H9 (cell line): ENCODE results near the gene SLC25A18. TPM values are rescaled to one million over a fixed set of nuclear protein-coding genes. Genes with fewer than 3 reads are reported as not detected.

Source experiments
- DNase-seq: peaks from one replicate; pipeline ENCODE4 v3.0.0-alpha.2; 2017
- H2AFZ ChIP-seq: one replicate; pipeline ENCODE4 v1.6.1; 2013; ENCODE audit warnings: mild to moderate bottlenecking, low read length, control low read depth, moderate library complexity
- H2AK5ac ChIP-seq: 2 replicates; pipeline ENCODE4 v1.6.1; 2013; ENCODE audit warnings: low read length, control low read depth, mixed read lengths; ENCODE audit not compliant: insufficient read length
- H2BK120ac ChIP-seq: one replicate; pipeline ENCODE4 v1.6.1; 2013; ENCODE audit warnings: low read depth, mild to moderate bottlenecking, low read length, control low read depth, inconsistent platforms; ENCODE audit not compliant: poor library complexity, severe bottlenecking
- H2BK12ac ChIP-seq: 2 replicates; pipeline ENCODE4 v1.6.1; 2013; ENCODE audit warnings: low read length, control low read depth, mixed read lengths, low read depth; ENCODE audit not compliant: insufficient read length
- H2BK15ac ChIP-seq: 2 replicates; pipeline ENCODE4 v1.6.1; 2013; ENCODE audit warnings: low read depth, low read length, control low read depth
- H2BK20ac ChIP-seq: one replicate; pipeline ENCODE4 v1.6.1; 2013; ENCODE audit warnings: low read depth, mild to moderate bottlenecking, low read length, control low read depth, inconsistent platforms; ENCODE audit not compliant: poor library complexity, severe bottlenecking
- H2BK5ac ChIP-seq: 2 replicates; pipeline ENCODE4 v1.6.1; 2013; ENCODE audit warnings: low read length, control low read depth, mixed read lengths; ENCODE audit not compliant: insufficient read length
- H3K14ac ChIP-seq: 2 replicates; pipeline ENCODE4 v1.6.1; 2013; ENCODE audit warnings: low read length, control low read depth; ENCODE audit not compliant: insufficient read depth
- H3K18ac ChIP-seq: 2 replicates; pipeline ENCODE4 v1.6.1; 2013; ENCODE audit warnings: low read depth, mild to moderate bottlenecking, mixed read lengths, low read length, control low read depth; ENCODE audit not compliant: insufficient read length
- H3K23ac ChIP-seq: 2 replicates; pipeline ENCODE4 v1.6.1; 2013; ENCODE audit warnings: low read length, control low read depth, mixed read lengths, low read depth; ENCODE audit not compliant: insufficient read length
- H3K23me2 ChIP-seq: 2 replicates; pipeline ENCODE4 v1.6.1; 2013; ENCODE audit warnings: low read depth, mild to moderate bottlenecking, mixed read lengths, low read length, control low read depth; ENCODE audit not compliant: insufficient read length, poor library complexity, severe bottlenecking
- H3K27ac ChIP-seq: 2 replicates; pipeline ENCODE4 v1.5.1; 2013; ENCODE audit warnings: low read length, control low read depth, mixed read lengths, low read depth; ENCODE audit not compliant: insufficient read length
- H3K27me3 ChIP-seq: 2 replicates; pipeline ENCODE4 v1.6.1; 2013; ENCODE audit warnings: low read length, control low read depth, inconsistent platforms; ENCODE audit not compliant: insufficient read depth
- H3K4ac ChIP-seq: 2 replicates; pipeline ENCODE4 v1.6.1; 2013; ENCODE audit warnings: low read depth, mild to moderate bottlenecking, control low read depth, inconsistent platforms, low read length, moderate library complexity
- H3K4me1 ChIP-seq: 2 replicates; pipeline ENCODE4 v1.6.1; 2013; ENCODE audit warnings: low read length, control low read depth, inconsistent platforms; ENCODE audit not compliant: insufficient read depth
- H3K4me2 ChIP-seq: 2 replicates; pipeline ENCODE4 v1.6.1; 2013; ENCODE audit warnings: low read length, control low read depth, mixed read lengths; ENCODE audit not compliant: insufficient read length, insufficient read depth
- H3K56ac ChIP-seq: 2 replicates; pipeline ENCODE4 v1.6.1; 2013; ENCODE audit warnings: low read depth, mild to moderate bottlenecking, mixed read lengths, low read length, control low read depth; ENCODE audit not compliant: insufficient read length
- H3K79me1 ChIP-seq: 2 replicates; pipeline ENCODE4 v1.6.1; 2013; ENCODE audit warnings: low read depth, mild to moderate bottlenecking, moderate library complexity, low read length, control low read depth, inconsistent platforms; ENCODE audit not compliant: insufficient read depth, poor library complexity, severe bottlenecking
- H3K79me2 ChIP-seq: 2 replicates; pipeline ENCODE4 v1.6.1; 2013; ENCODE audit warnings: low read length, control low read depth, inconsistent platforms; ENCODE audit not compliant: insufficient read depth
- H3K9ac ChIP-seq: 2 replicates; pipeline ENCODE4 v1.6.1; 2013; ENCODE audit warnings: low read length, control low read depth, mixed read lengths; ENCODE audit not compliant: insufficient read length; ENCODE audit errors: extremely low read depth
- H3K9me3 ChIP-seq: one replicate; pipeline ENCODE4 v1.6.1; 2013; ENCODE audit warnings: low read depth, low read length, inconsistent platforms; ENCODE audit not compliant: control insufficient read depth
- H3T11ph ChIP-seq: one replicate; pipeline ENCODE4 v1.6.1; 2013; ENCODE audit warnings: mild to moderate bottlenecking, low read length, control low read depth, inconsistent platforms
- H4K20me1 ChIP-seq: one replicate; pipeline ENCODE4 v1.6.1; 2013; ENCODE audit not compliant: control insufficient read depth, insufficient read length, insufficient read depth
- H4K5ac ChIP-seq: 2 replicates; pipeline ENCODE4 v1.6.1; 2013; ENCODE audit warnings: low read depth, mild to moderate bottlenecking, mixed read lengths, low read length, control low read depth; ENCODE audit not compliant: insufficient read length
- H4K8ac ChIP-seq: replicated peaks from 2 replicates; pipeline ENCODE4 v1.6.1; 2013; ENCODE audit warnings: low read length, control low read depth, mixed read lengths, low read depth; ENCODE audit not compliant: insufficient read length
- H4K91ac ChIP-seq: 2 replicates; pipeline ENCODE4 v1.6.1; 2013; ENCODE audit warnings: low read depth, mild to moderate bottlenecking, moderate library complexity, mixed read lengths, low read length, control low read depth; ENCODE audit not compliant: insufficient read length
- H3K27ac Mint-ChIP-seq, 3 experiments: 2 replicates in 2 of 3; 3 replicates in 1 of 3; pipeline ENCODE4 v1.8.0; 2020 to 2021; ENCODE audit warnings: mixed read lengths in 3 of 3, mild to moderate bottlenecking in 1 of 3, moderate library complexity in 1 of 3
- H3K27me3 Mint-ChIP-seq: 2 replicates; pipeline ENCODE4 v1.8.0; 2021; ENCODE audit warnings: low read depth, mild to moderate bottlenecking, moderate library complexity, mixed read lengths
- H3K36me3 Mint-ChIP-seq, 3 experiments: 2 replicates in 2 of 3; 3 replicates in 1 of 3; pipeline ENCODE4 v1.8.0; 2020 to 2021; ENCODE audit warnings: low read depth in 3 of 3, mixed read lengths in 3 of 3; ENCODE audit not compliant: insufficient read depth in 1 of 3
- H3K4me1 Mint-ChIP-seq, 2 experiments: 2 replicates each; pipeline ENCODE4 v1.8.0; 2020; ENCODE audit warnings: mixed read lengths in 2 of 2
- H3K4me3 Mint-ChIP-seq, 2 experiments: 2 replicates in 1 of 2; 3 replicates in 1 of 2; pipeline ENCODE4 v1.8.0; 2020 to 2021; ENCODE audit warnings: mild to moderate bottlenecking in 2 of 2, mixed read lengths in 2 of 2, moderate library complexity in 1 of 2
- H3K9me3 Mint-ChIP-seq, 2 experiments: 2 replicates in 1 of 2; 3 replicates in 1 of 2; pipeline ENCODE4 v1.8.0; 2020; ENCODE audit warnings: mild to moderate bottlenecking in 2 of 2, mixed read lengths in 2 of 2, moderate library complexity in 1 of 2
- WGBS: extraction: QIAGEN DNeasy Blood & Tissue Kit; methylation state at CpG from one replicate; pipeline ENCODE4 v1.1.7; 2013; ENCODE audit warnings: missing lambda C conversion rate, low lambda C conversion rate, mixed read lengths; ENCODE audit not compliant: insufficient read length; ENCODE audit errors: extremely low coverage; 5-methylcytosine and 5-hydroxymethylcytosine counted together
- total RNA-seq: library from RNA; stranded (reverse); gene quantifications from 2 replicates; pipeline ENCODE4 v1.2.1, GENCODE V29; 2021
- TF ChIP-seq, protein P1 (sequence below): fragments of 200-600 bp; sonication (generic); conservative IDR thresholded peaks from 3 replicates; pipeline ENCODE4 v1.8.0; 2021; ENCODE audit warnings: antibody characterized with exemption, mild to moderate bottlenecking

The SLC25A18 gene
- total RNA-seq, 1 experiment from 2014 or later = 2.3 TPM

DNA sequence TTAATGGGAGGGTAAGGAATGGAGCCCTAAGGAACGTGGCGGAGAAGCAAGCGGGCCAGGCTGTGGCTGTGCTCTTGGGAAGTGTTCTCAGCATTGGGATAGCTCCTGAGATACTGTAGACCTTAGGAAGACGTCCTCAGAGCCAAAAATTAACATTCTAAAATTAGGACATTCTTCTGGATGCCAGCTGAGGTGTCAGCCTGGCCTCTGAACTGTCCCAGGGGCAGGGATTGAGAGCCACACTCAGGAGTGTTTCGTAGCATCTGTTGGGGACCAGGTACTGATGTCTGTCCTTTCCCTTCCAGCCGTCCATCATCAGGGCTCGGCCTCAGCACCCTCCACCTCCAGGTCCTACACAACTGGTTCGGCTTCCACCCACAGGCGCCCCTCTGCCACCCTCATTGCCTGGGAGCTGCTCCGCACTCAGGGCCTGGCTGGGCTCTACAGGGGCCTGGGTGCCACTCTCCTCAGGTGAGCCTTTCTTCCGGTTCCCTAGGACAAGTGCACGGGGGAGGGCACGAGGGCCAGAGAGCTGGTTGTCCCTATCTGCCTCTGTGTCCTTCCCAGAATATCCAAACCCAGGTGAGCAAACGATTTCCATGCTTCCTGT, 23.6 kb downstream of the SLC25A18 start:
- Histone ChIP-seq H3K27ac (no peak overlapping the region), H3K4me1 (no peaks in the 10 kb centered on the region), H3K23ac (no peak overlapping the region), H3K18ac (no peak overlapping the region), H3K79me1 (no peaks in the 10 kb centered on the region), H3T11ph (no peak overlapping the region), H4K91ac (no peak overlapping the region), H2BK15ac (no peak overlapping the region), H4K5ac (no peak overlapping the region), H2BK12ac (no peak overlapping the region), H4K20me1 (no peaks in the 10 kb centered on the region), H2AK5ac (no peak overlapping the region), H2BK20ac (no peak overlapping the region), H3K56ac (no peak overlapping the region), H3K79me2 (no peaks in the 10 kb centered on the region), H3K14ac (no peak overlapping the region), H4K8ac (no peak overlapping the region), H3K9me3 (no peaks in the 10 kb centered on the region), H3K23me2 (no peaks in the 10 kb centered on the region), H3K4ac (no peak overlapping the region), H2BK120ac (no peak overlapping the region), H3K9ac (no peak overlapping the region), H3K4me2 (no peak overlapping the region), H2BK5ac (no peak overlapping the region), H3K27me3 (no peaks in the 10 kb centered on the region), H2AFZ (no peak overlapping the region)
- no peak overlapping the region; a peak in 1 of 7 replicates for H3K27ac Mint-ChIP-seq
- no peaks in the 10 kb centered on the region for H3K9me3 Mint-ChIP-seq
- TF ChIP-seq, protein P1, sequence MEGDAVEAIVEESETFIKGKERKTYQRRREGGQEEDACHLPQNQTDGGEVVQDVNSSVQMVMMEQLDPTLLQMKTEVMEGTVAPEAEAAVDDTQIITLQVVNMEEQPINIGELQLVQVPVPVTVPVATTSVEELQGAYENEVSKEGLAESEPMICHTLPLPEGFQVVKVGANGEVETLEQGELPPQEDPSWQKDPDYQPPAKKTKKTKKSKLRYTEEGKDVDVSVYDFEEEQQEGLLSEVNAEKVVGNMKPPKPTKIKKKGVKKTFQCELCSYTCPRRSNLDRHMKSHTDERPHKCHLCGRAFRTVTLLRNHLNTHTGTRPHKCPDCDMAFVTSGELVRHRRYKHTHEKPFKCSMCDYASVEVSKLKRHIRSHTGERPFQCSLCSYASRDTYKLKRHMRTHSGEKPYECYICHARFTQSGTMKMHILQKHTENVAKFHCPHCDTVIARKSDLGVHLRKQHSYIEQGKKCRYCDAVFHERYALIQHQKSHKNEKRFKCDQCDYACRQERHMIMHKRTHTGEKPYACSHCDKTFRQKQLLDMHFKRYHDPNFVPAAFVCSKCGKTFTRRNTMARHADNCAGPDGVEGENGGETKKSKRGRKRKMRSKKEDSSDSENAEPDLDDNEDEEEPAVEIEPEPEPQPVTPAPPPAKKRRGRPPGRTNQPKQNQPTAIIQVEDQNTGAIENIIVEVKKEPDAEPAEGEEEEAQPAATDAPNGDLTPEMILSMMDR = no peak
- DNase-seq = no peak
- no CpG with 5 or more reads among the region's 14 CpGs for WGBS
- peaks cover 10 to 23% (median 14%) of the 10 kb centered on the region in 3 experiments; a peak in 6 of 7 replicates for H3K36me3 Mint-ChIP-seq
- H3K4me3 Mint-ChIP-seq = no peak overlapping the region
- no peaks in the 10 kb centered on the region for H3K27me3 Mint-ChIP-seq
- peaks cover 0 to 2% of the 10 kb centered on the region in 2 experiments; a peak in 1 of 4 replicates for H3K4me1 Mint-ChIP-seq
